ENCODE data around the gene RAB3B. TPM values are rescaled to one million over a fixed set of nuclear protein-coding genes. Genes with fewer than 3 reads are reported as not detected.

The RAB3B gene
- polyA plus RNA-seq, 3 donors = under 0.01 TPM; not detected in 2

DNA sequence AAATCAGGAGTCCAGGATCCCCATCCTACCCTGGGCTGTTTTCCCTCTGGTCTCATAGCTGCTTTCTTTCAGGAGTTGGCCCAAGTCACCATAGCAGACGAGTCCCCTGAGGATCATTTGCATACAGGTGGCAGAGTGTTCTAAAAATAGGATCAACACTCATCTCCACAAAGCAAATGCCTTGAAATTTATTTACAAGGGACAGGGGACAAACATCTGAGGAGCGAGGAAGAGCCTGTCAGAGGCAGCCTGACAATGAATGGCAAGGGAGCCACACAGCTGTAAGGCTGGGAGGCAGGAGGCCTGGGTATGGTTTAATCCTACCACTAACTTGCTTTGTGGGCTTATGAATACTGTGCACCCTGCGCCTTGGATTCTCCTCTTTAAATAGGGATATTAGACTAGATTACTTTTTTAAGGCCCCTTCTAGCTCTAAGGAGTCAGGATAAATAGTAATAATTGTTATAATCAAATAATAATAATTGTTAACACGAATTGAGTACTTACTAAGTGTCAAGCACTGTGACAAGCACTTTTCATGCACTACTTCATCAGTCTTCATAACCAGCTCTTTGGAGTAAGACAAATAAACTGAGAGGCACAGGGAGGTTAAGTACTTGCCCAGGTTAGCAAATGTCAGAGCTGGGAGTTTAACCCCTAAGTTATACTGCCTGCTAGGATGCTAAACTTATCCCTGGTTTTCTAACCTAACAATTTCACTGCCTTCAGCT lies 34.5 kb downstream of the RAB3B start:
- Histone ChIP-seq H4K20me1 (ENCODE audit: insufficient read depth, low read length) (no peaks in the 10 kb centered on the region), H3K4me1 (ENCODE audit: control insufficient read depth in 1 of 2, insufficient read depth in 2 of 2, low read length in 2 of 2) (no peaks in the 10 kb centered on the region), H3K27me3 (ENCODE audit: control insufficient read depth in 2 of 2, insufficient read depth in 2 of 2, low read length in 2 of 2) (no peaks in the 10 kb centered on the region), H3K4me2 (replicated peaks; ENCODE audit: extremely low read depth, low read length, poor library complexity, severe bottlenecking) (no peak overlapping the region), H2AFZ (ENCODE audit: insufficient read depth, low read depth, low read length, poor library complexity, severe bottlenecking) (no peak overlapping the region), H3K79me2 (ENCODE audit: insufficient read depth, low read length) (no peaks in the 10 kb centered on the region), H3K9ac (ENCODE audit: insufficient read depth, low read length, poor library complexity, severe bottlenecking) (no peak overlapping the region), H3K4me3 (replicated peaks in 1 of 3; ENCODE audit: low read depth in 2 of 3, low read length in 3 of 3) (no peak overlapping the region), H3K27ac (ENCODE audit: low read depth in 1 of 2, low read length in 2 of 2) (no peak overlapping the region), H3K9me3 (replicated peaks in 1 of 2; ENCODE audit: control insufficient read depth in 1 of 2, insufficient read depth in 1 of 2, low read length in 2 of 2) (no peaks in the 10 kb centered on the region), H3K36me3 (replicated peaks in 1 of 2; ENCODE audit: control insufficient read depth in 1 of 2, insufficient read depth in 2 of 2, low read length in 2 of 2) (no peaks in the 10 kb centered on the region)
- no peaks in the 10 kb centered on the region for H3K36me3 Mint-ChIP-seq
- no peaks in the 10 kb centered on the region for H3K4me1 Mint-ChIP-seq
- TF ChIP-seq, protein P1, sequence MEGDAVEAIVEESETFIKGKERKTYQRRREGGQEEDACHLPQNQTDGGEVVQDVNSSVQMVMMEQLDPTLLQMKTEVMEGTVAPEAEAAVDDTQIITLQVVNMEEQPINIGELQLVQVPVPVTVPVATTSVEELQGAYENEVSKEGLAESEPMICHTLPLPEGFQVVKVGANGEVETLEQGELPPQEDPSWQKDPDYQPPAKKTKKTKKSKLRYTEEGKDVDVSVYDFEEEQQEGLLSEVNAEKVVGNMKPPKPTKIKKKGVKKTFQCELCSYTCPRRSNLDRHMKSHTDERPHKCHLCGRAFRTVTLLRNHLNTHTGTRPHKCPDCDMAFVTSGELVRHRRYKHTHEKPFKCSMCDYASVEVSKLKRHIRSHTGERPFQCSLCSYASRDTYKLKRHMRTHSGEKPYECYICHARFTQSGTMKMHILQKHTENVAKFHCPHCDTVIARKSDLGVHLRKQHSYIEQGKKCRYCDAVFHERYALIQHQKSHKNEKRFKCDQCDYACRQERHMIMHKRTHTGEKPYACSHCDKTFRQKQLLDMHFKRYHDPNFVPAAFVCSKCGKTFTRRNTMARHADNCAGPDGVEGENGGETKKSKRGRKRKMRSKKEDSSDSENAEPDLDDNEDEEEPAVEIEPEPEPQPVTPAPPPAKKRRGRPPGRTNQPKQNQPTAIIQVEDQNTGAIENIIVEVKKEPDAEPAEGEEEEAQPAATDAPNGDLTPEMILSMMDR (IDR thresholded peaks at IDR 0.05) = no peak
- intact Hi-C loops (cut with micrococcal nuclease) = no loop called here
- peaks cover 10 to 25% (median 18%) of the 10 kb centered on the region in 3 donors for H3K27me3 Mint-ChIP-seq (ENCODE audit: low read depth in 3 of 3)
- DNase-seq = no peak
- no peaks in the 10 kb centered on the region for H3K9me3 Mint-ChIP-seq
- H3K27ac Mint-ChIP-seq = no peak overlapping the region
- no peak overlapping the region for H3K4me3 Mint-ChIP-seq
- no CpG with 5 or more reads among the region's 4 CpGs for WGBS (ENCODE audit: insufficient coverage)

DNA sequence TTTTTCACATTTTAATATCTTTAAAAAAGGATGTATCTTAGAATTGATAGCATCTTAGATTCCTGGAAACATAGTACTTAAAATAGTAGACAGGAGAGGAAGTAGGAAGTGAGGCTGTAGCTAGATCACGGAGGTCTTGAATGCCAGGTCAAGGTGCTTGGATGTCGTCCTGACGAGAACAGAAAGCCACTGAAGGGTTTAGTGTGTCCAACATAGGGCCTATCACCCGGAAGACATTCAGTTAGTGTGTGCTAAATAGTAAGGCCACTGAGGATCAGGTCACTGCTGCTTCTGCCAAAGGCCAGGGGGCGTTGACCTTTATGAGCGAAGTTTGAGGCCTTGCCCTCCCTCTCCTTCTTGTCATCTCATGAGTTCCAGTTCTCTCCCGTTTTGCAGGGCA lies 35.7 kb downstream of the RAB3B start:
- no peaks in the 10 kb centered on the region for H3K36me3 Mint-ChIP-seq
- no peaks in the 10 kb centered on the region for H3K79me2 ChIP-seq (ENCODE audit: insufficient read depth, low read length)
- H3K4me2 ChIP-seq (replicated peaks; ENCODE audit: extremely low read depth, low read length, poor library complexity, severe bottlenecking) = no peak overlapping the region
- no peak overlapping the region for H3K27ac Mint-ChIP-seq
- no peak for DNase-seq
- no peak overlapping the region for H2AFZ ChIP-seq (ENCODE audit: insufficient read depth, low read depth, low read length, poor library complexity, severe bottlenecking)
- H3K4me1 Mint-ChIP-seq = no peaks in the 10 kb centered on the region
- no peaks in the 10 kb centered on the region for H3K4me1 ChIP-seq (ENCODE audit: control insufficient read depth in 1 of 2, insufficient read depth in 2 of 2, low read length in 2 of 2)
- H3K36me3 ChIP-seq (replicated peaks in 1 of 2; ENCODE audit: control insufficient read depth in 1 of 2, insufficient read depth in 2 of 2, low read length in 2 of 2) = no peaks in the 10 kb centered on the region
- H3K9me3 ChIP-seq (replicated peaks in 1 of 2; ENCODE audit: control insufficient read depth in 1 of 2, insufficient read depth in 1 of 2, low read length in 2 of 2) = peaks cover 0 to 4% of the 10 kb centered on the region in 2 donors
- H3K9ac ChIP-seq (ENCODE audit: insufficient read depth, low read length, poor library complexity, severe bottlenecking) = no peak overlapping the region
- no peak overlapping the region for H3K4me3 ChIP-seq (replicated peaks in 1 of 3; ENCODE audit: low read depth in 2 of 3, low read length in 3 of 3)
- intact Hi-C loops (cut with micrococcal nuclease) = no loop called here
- H3K27me3 Mint-ChIP-seq (ENCODE audit: low read depth in 3 of 3) = peaks cover 13 to 23% (median 14%) of the 10 kb centered on the region in 3 donors
- WGBS (ENCODE audit: insufficient coverage) = 82% methylated on average over 4 of the region's 7 CpGs
- H3K4me3 Mint-ChIP-seq = no peak overlapping the region
- TF ChIP-seq, protein P1 (IDR thresholded peaks at IDR 0.05) = no peak
- peaks cover 0 to 7% (median 2%) of the 10 kb centered on the region in 7 donors for H3K9me3 Mint-ChIP-seq
- H3K27ac ChIP-seq (ENCODE audit: low read depth in 1 of 2, low read length in 2 of 2) = no peak overlapping the region
- H3K27me3 ChIP-seq (ENCODE audit: control insufficient read depth in 2 of 2, insufficient read depth in 2 of 2, low read length in 2 of 2) = no peaks in the 10 kb centered on the region
- no peaks in the 10 kb centered on the region for H4K20me1 ChIP-seq (ENCODE audit: insufficient read depth, low read length)

Measured in CD14-positive monocyte (primary cell).